ENCODE measurements around the gene PTPRD. TPM values are rescaled to one million over a fixed set of nuclear protein-coding genes. Genes with fewer than 3 reads are reported as not detected.
A peak's percentile ranks its signal among the peaks of the same experiment; 100 is the strongest.

The PTPRD gene
- total RNA-seq, 1 experiment from 2014 or later, result 69.6 TPM

DNA sequence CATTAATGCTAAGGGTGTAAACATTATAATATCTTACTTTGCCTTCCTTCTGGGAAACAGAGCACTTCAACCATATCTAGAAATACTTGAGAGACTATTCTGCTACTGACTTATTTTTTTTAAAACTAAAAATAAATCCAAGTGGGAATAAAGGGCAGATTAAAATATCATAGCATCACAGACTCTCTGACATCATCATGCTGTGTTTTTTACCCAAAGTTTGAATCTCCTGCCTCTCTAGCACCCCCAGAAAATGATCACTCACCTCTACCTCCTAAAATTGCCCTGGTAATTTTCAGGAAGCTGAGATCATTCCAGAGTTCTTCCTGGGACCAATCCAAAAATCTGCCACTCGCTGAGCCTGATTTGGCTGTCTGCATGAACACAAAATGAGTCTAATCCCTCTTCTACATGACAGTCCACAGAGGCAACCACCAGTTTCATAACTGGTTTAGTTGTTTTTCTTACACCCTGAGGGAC is 1999.4 kb downstream of the PTPRD start:
- DNase-seq (ENCODE audit: low spot score) (no peak), ATAC-seq (no peak)
- Mint-ChIP-seq H3K4me1 (peaks cover 41% of the 10 kb centered on the region), H3K9me3 (no peaks in the 10 kb centered on the region), H3K27me3 (ENCODE audit: low read depth) (no peaks in the 10 kb centered on the region), H3K27ac (peak overlapping the region; percentile 81; the same call in 1 of the 2 replicates), H3K36me3 (no peaks in the 10 kb centered on the region), H3K4me3 (no peak overlapping the region)
- TF ChIP-seq, protein P1, sequence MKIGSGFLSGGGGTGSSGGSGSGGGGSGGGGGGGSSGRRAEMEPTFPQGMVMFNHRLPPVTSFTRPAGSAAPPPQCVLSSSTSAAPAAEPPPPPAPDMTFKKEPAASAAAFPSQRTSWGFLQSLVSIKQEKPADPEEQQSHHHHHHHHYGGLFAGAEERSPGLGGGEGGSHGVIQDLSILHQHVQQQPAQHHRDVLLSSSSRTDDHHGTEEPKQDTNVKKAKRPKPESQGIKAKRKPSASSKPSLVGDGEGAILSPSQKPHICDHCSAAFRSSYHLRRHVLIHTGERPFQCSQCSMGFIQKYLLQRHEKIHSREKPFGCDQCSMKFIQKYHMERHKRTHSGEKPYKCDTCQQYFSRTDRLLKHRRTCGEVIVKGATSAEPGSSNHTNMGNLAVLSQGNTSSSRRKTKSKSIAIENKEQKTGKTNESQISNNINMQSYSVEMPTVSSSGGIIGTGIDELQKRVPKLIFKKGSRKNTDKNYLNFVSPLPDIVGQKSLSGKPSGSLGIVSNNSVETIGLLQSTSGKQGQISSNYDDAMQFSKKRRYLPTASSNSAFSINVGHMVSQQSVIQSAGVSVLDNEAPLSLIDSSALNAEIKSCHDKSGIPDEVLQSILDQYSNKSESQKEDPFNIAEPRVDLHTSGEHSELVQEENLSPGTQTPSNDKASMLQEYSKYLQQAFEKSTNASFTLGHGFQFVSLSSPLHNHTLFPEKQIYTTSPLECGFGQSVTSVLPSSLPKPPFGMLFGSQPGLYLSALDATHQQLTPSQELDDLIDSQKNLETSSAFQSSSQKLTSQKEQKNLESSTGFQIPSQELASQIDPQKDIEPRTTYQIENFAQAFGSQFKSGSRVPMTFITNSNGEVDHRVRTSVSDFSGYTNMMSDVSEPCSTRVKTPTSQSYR (CRISPR knock-in tag; IDR thresholded peaks at IDR 0.05), result no peak
- TF ChIP-seq KAT7 (CRISPR knock-in tag; IDR thresholded peaks at IDR 0.05; ENCODE audit: borderline replicate concordance) (no peak), GTF2I (CRISPR knock-in tag; conservative IDR thresholded peaks at IDR 0.05) (no peak), FOXJ3 (CRISPR knock-in tag; IDR thresholded peaks at IDR 0.05; ENCODE audit: borderline replicate concordance) (no peak), JUN (CRISPR knock-in tag; IDR thresholded peaks at IDR 0.05) (no peak), ZBTB21 (CRISPR knock-in tag; IDR thresholded peaks at IDR 0.05; ENCODE audit: borderline replicate concordance) (no peak), JAZF1 (CRISPR knock-in tag; IDR thresholded peaks at IDR 0.05) (no peak), MXD4 (CRISPR knock-in tag; IDR thresholded peaks at IDR 0.05; ENCODE audit: borderline replicate concordance) (no peak), GRHL2 (CRISPR knock-in tag; IDR thresholded peaks at IDR 0.05; ENCODE audit: insufficient replicate concordance, severe bottlenecking) (no peak), ZNF671 (CRISPR knock-in tag; IDR thresholded peaks at IDR 0.05) (no peak), ESRRA (CRISPR knock-in tag; IDR thresholded peaks at IDR 0.05; ENCODE audit: borderline replicate concordance) (no peak), NFYB (CRISPR knock-in tag; conservative IDR thresholded peaks at IDR 0.05; ENCODE audit: low read depth) (no peak)
- TF ChIP-seq, protein P2, sequence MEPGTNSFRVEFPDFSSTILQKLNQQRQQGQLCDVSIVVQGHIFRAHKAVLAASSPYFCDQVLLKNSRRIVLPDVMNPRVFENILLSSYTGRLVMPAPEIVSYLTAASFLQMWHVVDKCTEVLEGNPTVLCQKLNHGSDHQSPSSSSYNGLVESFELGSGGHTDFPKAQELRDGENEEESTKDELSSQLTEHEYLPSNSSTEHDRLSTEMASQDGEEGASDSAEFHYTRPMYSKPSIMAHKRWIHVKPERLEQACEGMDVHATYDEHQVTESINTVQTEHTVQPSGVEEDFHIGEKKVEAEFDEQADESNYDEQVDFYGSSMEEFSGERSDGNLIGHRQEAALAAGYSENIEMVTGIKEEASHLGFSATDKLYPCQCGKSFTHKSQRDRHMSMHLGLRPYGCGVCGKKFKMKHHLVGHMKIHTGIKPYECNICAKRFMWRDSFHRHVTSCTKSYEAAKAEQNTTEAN (CRISPR knock-in tag; IDR thresholded peaks at IDR 0.05), result no peak
- TF ChIP-seq, protein P3, sequence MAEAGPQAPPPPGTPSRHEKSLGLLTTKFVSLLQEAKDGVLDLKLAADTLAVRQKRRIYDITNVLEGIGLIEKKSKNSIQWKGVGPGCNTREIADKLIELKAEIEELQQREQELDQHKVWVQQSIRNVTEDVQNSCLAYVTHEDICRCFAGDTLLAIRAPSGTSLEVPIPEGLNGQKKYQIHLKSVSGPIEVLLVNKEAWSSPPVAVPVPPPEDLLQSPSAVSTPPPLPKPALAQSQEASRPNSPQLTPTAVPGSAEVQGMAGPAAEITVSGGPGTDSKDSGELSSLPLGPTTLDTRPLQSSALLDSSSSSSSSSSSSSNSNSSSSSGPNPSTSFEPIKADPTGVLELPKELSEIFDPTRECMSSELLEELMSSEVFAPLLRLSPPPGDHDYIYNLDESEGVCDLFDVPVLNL (CRISPR knock-in tag; IDR thresholded peaks at IDR 0.05; ENCODE audit: borderline replicate concordance, low read depth), result no peak
- TF ChIP-seq, protein P4, sequence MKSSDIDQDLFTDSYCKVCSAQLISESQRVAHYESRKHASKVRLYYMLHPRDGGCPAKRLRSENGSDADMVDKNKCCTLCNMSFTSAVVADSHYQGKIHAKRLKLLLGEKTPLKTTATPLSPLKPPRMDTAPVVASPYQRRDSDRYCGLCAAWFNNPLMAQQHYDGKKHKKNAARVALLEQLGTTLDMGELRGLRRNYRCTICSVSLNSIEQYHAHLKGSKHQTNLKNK (CRISPR knock-in tag; IDR thresholded peaks at IDR 0.05), result no peak
- ChIA-PET CTCF (interaction anchor here (1.0 kb wide), 1 partner anchor 1330 kb away, joined by 3 read pairs; no protein-coding TSS in a partner anchor), POLR2A (no interaction called here)

DNA sequence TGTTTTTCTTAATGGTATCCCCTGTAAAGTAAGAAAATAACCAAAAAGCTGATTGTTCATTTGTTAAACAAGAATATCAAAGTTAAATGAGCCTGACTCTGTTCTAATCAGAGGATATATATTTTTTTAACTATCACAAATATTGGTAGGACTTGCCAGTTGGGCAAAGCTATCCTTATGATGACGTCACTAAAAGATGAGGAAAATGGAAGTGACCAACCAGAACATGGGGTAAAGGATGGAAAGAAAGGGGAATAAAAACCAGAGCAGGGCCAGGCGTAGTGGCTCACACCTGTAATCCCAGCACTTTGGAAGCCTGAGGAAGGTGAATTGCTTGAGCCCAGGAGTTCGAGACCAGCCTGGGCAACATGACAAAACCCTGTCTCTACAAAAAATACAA is 2001.6 kb downstream of the PTPRD start:
- Mint-ChIP-seq H3K4me1 (peaks cover 43% of the 10 kb centered on the region), H3K27me3 (ENCODE audit: low read depth) (no peaks in the 10 kb centered on the region), H3K9me3 (no peaks in the 10 kb centered on the region), H3K4me3 (no peak overlapping the region), H3K27ac (no peak overlapping the region), H3K36me3 (no peaks in the 10 kb centered on the region)
- no peak for ATAC-seq
- ChIA-PET POLR2A (no interaction called here), CTCF (no interaction called here)
- TF ChIP-seq ZNF423 (CRISPR knock-in tag; IDR thresholded peaks at IDR 0.05), result no peak
- TF ChIP-seq, protein P5, sequence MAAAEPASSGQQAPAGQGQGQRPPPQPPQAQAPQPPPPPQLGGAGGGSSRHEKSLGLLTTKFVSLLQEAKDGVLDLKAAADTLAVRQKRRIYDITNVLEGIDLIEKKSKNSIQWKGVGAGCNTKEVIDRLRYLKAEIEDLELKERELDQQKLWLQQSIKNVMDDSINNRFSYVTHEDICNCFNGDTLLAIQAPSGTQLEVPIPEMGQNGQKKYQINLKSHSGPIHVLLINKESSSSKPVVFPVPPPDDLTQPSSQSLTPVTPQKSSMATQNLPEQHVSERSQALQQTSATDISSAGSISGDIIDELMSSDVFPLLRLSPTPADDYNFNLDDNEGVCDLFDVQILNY (CRISPR knock-in tag; IDR thresholded peaks at IDR 0.05), result no peak
- no peak for TF ChIP-seq JUN (CRISPR knock-in tag; IDR thresholded peaks at IDR 0.05)
- no peak for TF ChIP-seq SOX15 (CRISPR knock-in tag; IDR thresholded peaks at IDR 0.05)
- TF ChIP-seq FOXP1 (CRISPR knock-in tag; IDR thresholded peaks at IDR 0.05; ENCODE audit: borderline replicate concordance), result no peak
- no peak for TF ChIP-seq NFATC4 (CRISPR knock-in tag; IDR thresholded peaks at IDR 0.05)
- TF ChIP-seq NR2C2 (CRISPR knock-in tag; IDR thresholded peaks at IDR 0.05), result no peak
- TF ChIP-seq TEAD4 (CRISPR knock-in tag; IDR thresholded peaks at IDR 0.05), result no peak
- no peak for TF ChIP-seq MXD4 (CRISPR knock-in tag; IDR thresholded peaks at IDR 0.05; ENCODE audit: borderline replicate concordance)
- no peak for TF ChIP-seq OVOL2 (CRISPR knock-in tag; IDR thresholded peaks at IDR 0.05; ENCODE audit: borderline replicate concordance)
- TF ChIP-seq, protein P6, sequence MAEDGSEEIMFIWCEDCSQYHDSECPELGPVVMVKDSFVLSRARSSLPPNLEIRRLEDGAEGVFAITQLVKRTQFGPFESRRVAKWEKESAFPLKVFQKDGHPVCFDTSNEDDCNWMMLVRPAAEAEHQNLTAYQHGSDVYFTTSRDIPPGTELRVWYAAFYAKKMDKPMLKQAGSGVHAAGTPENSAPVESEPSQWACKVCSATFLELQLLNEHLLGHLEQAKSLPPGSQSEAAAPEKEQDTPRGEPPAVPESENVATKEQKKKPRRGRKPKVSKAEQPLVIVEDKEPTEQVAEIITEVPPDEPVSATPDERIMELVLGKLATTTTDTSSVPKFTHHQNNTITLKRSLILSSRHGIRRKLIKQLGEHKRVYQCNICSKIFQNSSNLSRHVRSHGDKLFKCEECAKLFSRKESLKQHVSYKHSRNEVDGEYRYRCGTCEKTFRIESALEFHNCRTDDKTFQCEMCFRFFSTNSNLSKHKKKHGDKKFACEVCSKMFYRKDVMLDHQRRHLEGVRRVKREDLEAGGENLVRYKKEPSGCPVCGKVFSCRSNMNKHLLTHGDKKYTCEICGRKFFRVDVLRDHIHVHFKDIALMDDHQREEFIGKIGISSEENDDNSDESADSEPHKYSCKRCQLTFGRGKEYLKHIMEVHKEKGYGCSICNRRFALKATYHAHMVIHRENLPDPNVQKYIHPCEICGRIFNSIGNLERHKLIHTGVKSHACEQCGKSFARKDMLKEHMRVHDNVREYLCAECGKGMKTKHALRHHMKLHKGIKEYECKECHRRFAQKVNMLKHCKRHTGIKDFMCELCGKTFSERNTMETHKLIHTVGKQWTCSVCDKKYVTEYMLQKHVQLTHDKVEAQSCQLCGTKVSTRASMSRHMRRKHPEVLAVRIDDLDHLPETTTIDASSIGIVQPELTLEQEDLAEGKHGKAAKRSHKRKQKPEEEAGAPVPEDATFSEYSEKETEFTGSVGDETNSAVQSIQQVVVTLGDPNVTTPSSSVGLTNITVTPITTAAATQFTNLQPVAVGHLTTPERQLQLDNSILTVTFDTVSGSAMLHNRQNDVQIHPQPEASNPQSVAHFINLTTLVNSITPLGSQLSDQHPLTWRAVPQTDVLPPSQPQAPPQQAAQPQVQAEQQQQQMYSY (CRISPR knock-in tag; IDR thresholded peaks at IDR 0.05), result no peak
- TF ChIP-seq, protein P7, sequence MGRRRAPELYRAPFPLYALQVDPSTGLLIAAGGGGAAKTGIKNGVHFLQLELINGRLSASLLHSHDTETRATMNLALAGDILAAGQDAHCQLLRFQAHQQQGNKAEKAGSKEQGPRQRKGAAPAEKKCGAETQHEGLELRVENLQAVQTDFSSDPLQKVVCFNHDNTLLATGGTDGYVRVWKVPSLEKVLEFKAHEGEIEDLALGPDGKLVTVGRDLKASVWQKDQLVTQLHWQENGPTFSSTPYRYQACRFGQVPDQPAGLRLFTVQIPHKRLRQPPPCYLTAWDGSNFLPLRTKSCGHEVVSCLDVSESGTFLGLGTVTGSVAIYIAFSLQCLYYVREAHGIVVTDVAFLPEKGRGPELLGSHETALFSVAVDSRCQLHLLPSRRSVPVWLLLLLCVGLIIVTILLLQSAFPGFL (CRISPR knock-in tag; IDR thresholded peaks at IDR 0.05; ENCODE audit: borderline replicate concordance), result no peak
- no peak for DNase-seq (ENCODE audit: low spot score)
